Measurements from ENCODE around the gene SACS.

The SACS gene

DNA sequence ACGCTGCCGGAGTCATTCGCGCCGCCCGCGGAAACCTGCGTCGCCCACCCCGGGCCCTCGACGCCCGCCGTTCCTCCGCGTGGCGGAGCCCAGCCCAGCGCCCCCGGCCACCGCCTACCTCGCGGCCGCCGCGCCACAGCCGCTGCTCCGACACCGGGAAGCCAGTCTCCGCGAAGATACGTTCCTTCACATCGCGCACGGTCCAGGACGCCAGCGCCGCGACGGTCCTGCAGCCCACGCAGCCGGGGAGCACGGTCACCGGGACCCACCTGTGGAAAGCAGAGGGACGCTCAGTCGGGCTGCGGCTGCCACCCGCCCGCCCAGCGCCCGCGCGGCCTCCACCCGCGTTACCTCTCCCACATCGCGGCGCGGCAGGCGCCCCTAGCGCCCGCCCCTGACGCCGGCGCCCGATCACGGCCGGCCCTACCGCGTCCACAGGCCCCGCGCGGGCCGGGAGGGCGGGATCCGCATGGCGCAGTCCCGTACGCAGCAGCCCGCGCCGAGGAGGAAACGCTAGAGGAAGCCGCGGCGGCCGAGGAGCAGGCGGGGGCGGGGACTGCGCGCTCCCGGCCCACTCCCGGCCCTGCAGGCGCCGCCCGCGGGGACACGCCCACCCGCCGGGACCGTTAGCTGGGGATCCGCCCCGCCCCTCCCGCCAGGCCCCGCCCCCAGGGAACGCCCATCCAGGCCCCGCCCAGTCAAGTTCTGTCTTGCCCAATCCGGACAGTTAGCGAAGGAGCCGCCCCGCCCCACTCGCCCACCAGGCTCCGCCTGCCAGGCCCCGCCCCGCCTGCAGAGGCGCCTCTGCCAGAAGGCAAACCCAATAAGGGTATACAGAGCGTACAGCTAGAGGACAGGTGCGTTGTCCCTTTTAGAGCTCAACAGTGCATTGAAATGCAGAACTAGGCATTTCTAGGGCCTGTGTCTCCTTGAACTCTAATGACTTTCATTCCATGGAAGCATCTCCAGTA is 58.2 kb downstream of the SACS start:
- Histone ChIP-seq H3K4me1 (ENCODE audit: control insufficient read depth, low read length) (peaks cover 23% of the 10 kb centered on the region), H3K4me3 (ENCODE audit: low read length) (peak overlapping the region; percentile 73), H3K4me2 (ENCODE audit: low read length) (peak overlapping the region; percentile 77), H3K36me3 (ENCODE audit: control insufficient read depth, low read length) (no peaks in the 10 kb centered on the region), H3K79me2 (ENCODE audit: control insufficient read depth, low read length) (no peaks in the 10 kb centered on the region), H3K9me2 (replicated peaks; ENCODE audit: control insufficient read depth, low read length) (no peaks in the 10 kb centered on the region), H3K27me3 (ENCODE audit: control insufficient read depth, low read length) (peaks cover 60% of the 10 kb centered on the region), H3K27ac (ENCODE audit: low read depth, low read length) (no peak overlapping the region), H4K20me1 (ENCODE audit: control insufficient read depth, insufficient read depth, low read depth, low read length) (peaks cover 29% of the 10 kb centered on the region; the same call in 1 of the 2 replicates), H3F3A (ENCODE audit: control insufficient read depth, insufficient read depth) (peaks cover 13% of the 10 kb centered on the region), H3K9me3 (ENCODE audit: control insufficient read depth, insufficient read depth, low read length) (no peaks in the 10 kb centered on the region)
- TF ChIP-seq EZH2phosphoT487 (IDR thresholded peaks at IDR 0.05; ENCODE audit: borderline replicate concordance, low read length) = no peak
- TF ChIP-seq, protein P1, sequence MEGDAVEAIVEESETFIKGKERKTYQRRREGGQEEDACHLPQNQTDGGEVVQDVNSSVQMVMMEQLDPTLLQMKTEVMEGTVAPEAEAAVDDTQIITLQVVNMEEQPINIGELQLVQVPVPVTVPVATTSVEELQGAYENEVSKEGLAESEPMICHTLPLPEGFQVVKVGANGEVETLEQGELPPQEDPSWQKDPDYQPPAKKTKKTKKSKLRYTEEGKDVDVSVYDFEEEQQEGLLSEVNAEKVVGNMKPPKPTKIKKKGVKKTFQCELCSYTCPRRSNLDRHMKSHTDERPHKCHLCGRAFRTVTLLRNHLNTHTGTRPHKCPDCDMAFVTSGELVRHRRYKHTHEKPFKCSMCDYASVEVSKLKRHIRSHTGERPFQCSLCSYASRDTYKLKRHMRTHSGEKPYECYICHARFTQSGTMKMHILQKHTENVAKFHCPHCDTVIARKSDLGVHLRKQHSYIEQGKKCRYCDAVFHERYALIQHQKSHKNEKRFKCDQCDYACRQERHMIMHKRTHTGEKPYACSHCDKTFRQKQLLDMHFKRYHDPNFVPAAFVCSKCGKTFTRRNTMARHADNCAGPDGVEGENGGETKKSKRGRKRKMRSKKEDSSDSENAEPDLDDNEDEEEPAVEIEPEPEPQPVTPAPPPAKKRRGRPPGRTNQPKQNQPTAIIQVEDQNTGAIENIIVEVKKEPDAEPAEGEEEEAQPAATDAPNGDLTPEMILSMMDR (IDR thresholded peaks at IDR 0.05; ENCODE audit: low read depth, low read length, poor library complexity, severe bottlenecking) = no peak

DNA sequence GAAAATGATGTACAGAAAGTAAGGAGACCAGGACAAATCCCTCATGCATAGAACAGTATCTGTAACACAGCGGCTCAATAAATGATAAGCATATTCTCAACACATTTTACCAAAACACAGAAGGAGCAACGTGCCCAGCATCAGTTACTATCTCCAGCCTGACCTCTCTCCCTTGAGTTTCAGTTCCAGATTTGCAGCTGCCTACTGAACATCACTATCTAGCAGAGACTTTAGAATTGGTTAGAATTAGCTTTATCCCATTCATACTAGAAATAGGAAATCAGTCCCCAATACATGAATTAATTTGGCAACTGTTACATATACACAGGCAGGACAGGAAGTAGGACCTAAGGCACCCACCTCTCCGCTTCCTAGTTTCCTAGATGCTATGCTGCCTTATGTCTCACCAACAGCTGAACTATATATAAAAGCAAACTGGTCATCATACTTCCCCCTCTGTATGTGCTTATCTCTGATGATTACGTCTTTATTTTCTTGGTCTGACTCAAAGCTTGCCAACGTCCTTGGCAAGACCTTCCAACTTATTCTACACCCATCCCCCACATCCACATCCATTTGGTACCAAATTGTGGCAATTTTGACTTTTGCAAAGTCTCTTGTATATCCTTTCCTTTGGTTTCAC is 61.1 kb downstream of the SACS start:
- Histone ChIP-seq H3K9me2 (replicated peaks; ENCODE audit: control insufficient read depth, low read length) (no peaks in the 10 kb centered on the region), H3K9me3 (ENCODE audit: control insufficient read depth, insufficient read depth, low read length) (no peaks in the 10 kb centered on the region), H3K36me3 (ENCODE audit: control insufficient read depth, low read length) (no peaks in the 10 kb centered on the region), H3K27ac (ENCODE audit: low read depth, low read length) (no peak overlapping the region), H3K4me1 (ENCODE audit: control insufficient read depth, low read length) (peaks cover 7% of the 10 kb centered on the region), H3F3A (ENCODE audit: control insufficient read depth, insufficient read depth) (peaks cover 10% of the 10 kb centered on the region), H4K20me1 (ENCODE audit: control insufficient read depth, insufficient read depth, low read depth, low read length) (peaks cover 8% of the 10 kb centered on the region; the same call in 1 of the 2 replicates), H3K4me2 (ENCODE audit: low read length) (no peak overlapping the region), H3K79me2 (ENCODE audit: control insufficient read depth, low read length) (no peaks in the 10 kb centered on the region), H3K27me3 (ENCODE audit: control insufficient read depth, low read length) (peaks cover 38% of the 10 kb centered on the region), H3K4me3 (ENCODE audit: low read length) (no peak overlapping the region)
- TF ChIP-seq, protein P1 (IDR thresholded peaks at IDR 0.05; ENCODE audit: low read depth, low read length, poor library complexity, severe bottlenecking) = no peak
- TF ChIP-seq EZH2phosphoT487 (IDR thresholded peaks at IDR 0.05; ENCODE audit: borderline replicate concordance, low read length) = no peak

DNA sequence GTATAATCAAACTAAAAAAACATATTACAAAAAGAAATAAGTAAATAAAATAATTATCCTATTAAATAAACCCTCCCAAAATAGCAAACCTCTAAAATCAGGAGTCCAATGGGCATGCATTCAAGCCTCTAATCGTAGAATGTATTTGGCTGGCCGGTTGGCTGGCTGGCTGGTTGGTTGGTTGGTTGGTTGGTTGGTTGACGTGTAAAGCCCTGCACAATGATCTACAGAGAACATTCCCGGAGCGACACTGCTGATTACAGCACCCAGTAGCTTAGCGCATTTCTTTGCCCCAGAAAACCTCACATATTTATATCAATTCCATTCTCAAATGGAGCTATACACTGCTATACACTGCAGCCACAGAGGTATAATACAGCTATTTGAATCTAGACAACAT is 65.6 kb downstream of the SACS start:
- no peaks in the 10 kb centered on the region for H3K9me3 ChIP-seq (ENCODE audit: control insufficient read depth, insufficient read depth, low read length)
- H3F3A ChIP-seq (ENCODE audit: control insufficient read depth, insufficient read depth) = no peaks in the 10 kb centered on the region

More for the DNA sequence above, 65.6 kb downstream of the SACS start:
- no peak overlapping the region for H3K27ac ChIP-seq (ENCODE audit: low read depth, low read length)
- no peaks in the 10 kb centered on the region for H3K4me1 ChIP-seq (ENCODE audit: control insufficient read depth, low read length)
- H3K9me2 ChIP-seq (replicated peaks; ENCODE audit: control insufficient read depth, low read length) = no peaks in the 10 kb centered on the region
- no peaks in the 10 kb centered on the region for H3K36me3 ChIP-seq (ENCODE audit: control insufficient read depth, low read length)
- TF ChIP-seq, protein P1 (IDR thresholded peaks at IDR 0.05; ENCODE audit: low read depth, low read length, poor library complexity, severe bottlenecking) = no peak
- TF ChIP-seq EZH2phosphoT487 (IDR thresholded peaks at IDR 0.05; ENCODE audit: borderline replicate concordance, low read length) = no peak
- peaks cover 5% of the 10 kb centered on the region for H3K27me3 ChIP-seq (ENCODE audit: control insufficient read depth, low read length)
- H3K79me2 ChIP-seq (ENCODE audit: control insufficient read depth, low read length) = no peaks in the 10 kb centered on the region
- H3K4me2 ChIP-seq (ENCODE audit: low read length) = no peak overlapping the region
- no peak overlapping the region for H3K4me3 ChIP-seq (ENCODE audit: low read length)
- no peaks in the 10 kb centered on the region; the same call in 1 of the 2 replicates for H4K20me1 ChIP-seq (ENCODE audit: control insufficient read depth, insufficient read depth, low read depth, low read length)
